Upper lobe of left lung (tissue), 6 donors: ENCODE data around the gene MTO1. TPM values are rescaled to one million over a fixed set of nuclear protein-coding genes. Genes with fewer than 3 reads are reported as not detected.

Experiments used
- ATAC-seq, 2 donors: fragments of 200-7000 bp; cut with Tn5 transposase; one replicate each; pipeline ENCODE4 v1.9.1; 2022; ENCODE audit warnings: mild to moderate bottlenecking in 2 of 2, moderate library complexity in 2 of 2; ENCODE audit not compliant: low FRiP score in 2 of 2
- DNase-seq, 2 donors: peaks; one replicate each; pipeline ENCODE4 v3.0.0-alpha.2; 2019 to 2020
- H3K27ac ChIP-seq, 4 donors: fragments of 200-600 bp; sonication (generic); one replicate each; pipeline ENCODE4 v1.5.1; 2016 to 2019
- H3K27me3 ChIP-seq, 4 donors: fragments of 200-600 bp; sonication (generic); one replicate each; pipeline ENCODE4 v1.5.1; 2017 to 2019
- H3K36me3 ChIP-seq, 4 donors: fragments of 200-600 bp; sonication (generic); one replicate each; pipeline ENCODE4 v1.5.1; 2016 to 2019
- H3K4me1 ChIP-seq, 4 donors: fragments of 200-600 bp; sonication (generic); one replicate each; pipeline ENCODE4 v1.5.1; 2018 to 2019
- H3K4me3 ChIP-seq, 4 donors: fragments of 200-600 bp; sonication (generic); one replicate each; pipeline ENCODE4 v1.5.1; 2017 to 2019; ENCODE audit warnings: mild to moderate bottlenecking in 2 of 4, moderate library complexity in 1 of 4
- H3K9me3 ChIP-seq, 4 donors: fragments of 200-600 bp; sonication (generic); one replicate each; pipeline ENCODE4 v1.5.1; 2018 to 2019
- EP300 ChIP-seq, 4 donors: sonication (generic); formaldehyde crosslinking; IDR thresholded peaks; one replicate each; pipeline ENCODE4 v1.5.1; 2017; ENCODE audit warnings: antibody characterized with exemption in 4 of 4, control low read depth in 2 of 4
- POLR2A ChIP-seq, 4 donors: fragments of 450-650 bp; IDR thresholded peaks; one replicate each; pipeline ENCODE4 v1.5.1; 2016 to 2017; ENCODE audit warnings: antibody characterized with exemption in 4 of 4, mild to moderate bottlenecking in 2 of 4
- POLR2AphosphoS5 ChIP-seq, 2 donors: sonication (generic); formaldehyde crosslinking; IDR thresholded peaks; one replicate each; pipeline ENCODE4 v1.5.1; 2017; ENCODE audit warnings: antibody characterized with exemption in 2 of 2
- WGBS, 2 donors: methylation state at CpG; one replicate each; pipeline ENCODE4 v1.1.5; 2017 to 2018; 5-methylcytosine and 5-hydroxymethylcytosine counted together
- small RNA-seq, 4 donors: library from RNA; depleted of rRNA; stranded (forward); fragments of <200 nt; gene quantifications; one replicate each; pipeline ENCODE3, GENCODE V24; 2016
- total RNA-seq, 6 donors: library from RNA; depleted of rRNA in 4 of 6; stranded (reverse); fragments of >200 nt in 4 of 6; gene quantifications; one replicate each; pipeline versions ENCODE4 v1.1.0 to v1.2.1, GENCODE V29; 2016 to 2021
- TF ChIP-seq, protein P1 (sequence below), 6 experiments: fragments of 450-650 bp in 4 of 6; fragments of 200-600 bp in 2 of 6; sonication (generic) in 2 of 6; IDR thresholded peaks; one replicate each; pipeline ENCODE4 v1.5.1; 2016 to 2019; ENCODE audit warnings: antibody characterized with exemption in 6 of 6
- donor health status: DM: no; HTN: no; CAD: no; lungs with moderate emphysema.
- donor health status: DM: no; HTN: yes; CAD: no; lungs with severe emphysema.

MTO1 gene
- total RNA-seq, 6 donors from 2014 or later: 8.9 to 56.6 (median 25.9) TPM

DNA sequence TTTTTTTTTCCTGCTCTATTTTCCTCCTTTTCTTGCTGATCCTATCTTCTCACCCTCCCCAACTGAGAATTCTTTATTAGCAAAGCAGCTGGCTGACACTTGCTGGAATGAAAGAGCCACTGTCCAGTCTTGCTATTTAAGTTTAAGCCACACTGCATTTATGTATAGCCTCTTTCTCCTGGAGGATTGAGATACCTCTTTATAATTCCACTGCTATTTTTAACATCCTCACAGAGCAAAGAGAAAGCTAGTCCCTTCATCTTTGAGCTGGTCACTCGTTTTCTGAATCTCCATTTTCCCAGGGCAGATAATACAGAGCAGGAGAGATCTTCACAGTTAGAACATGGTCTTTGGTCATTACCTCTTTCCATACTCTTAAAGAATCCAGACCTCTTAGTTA, 95.3 kb downstream of the MTO1 start:
- no peak for TF ChIP-seq POLR2A (IDR thresholded peaks at IDR 0.05)
- TF ChIP-seq POLR2AphosphoS5 (IDR thresholded peaks at IDR 0.05): no peak
- TF ChIP-seq, protein P1, sequence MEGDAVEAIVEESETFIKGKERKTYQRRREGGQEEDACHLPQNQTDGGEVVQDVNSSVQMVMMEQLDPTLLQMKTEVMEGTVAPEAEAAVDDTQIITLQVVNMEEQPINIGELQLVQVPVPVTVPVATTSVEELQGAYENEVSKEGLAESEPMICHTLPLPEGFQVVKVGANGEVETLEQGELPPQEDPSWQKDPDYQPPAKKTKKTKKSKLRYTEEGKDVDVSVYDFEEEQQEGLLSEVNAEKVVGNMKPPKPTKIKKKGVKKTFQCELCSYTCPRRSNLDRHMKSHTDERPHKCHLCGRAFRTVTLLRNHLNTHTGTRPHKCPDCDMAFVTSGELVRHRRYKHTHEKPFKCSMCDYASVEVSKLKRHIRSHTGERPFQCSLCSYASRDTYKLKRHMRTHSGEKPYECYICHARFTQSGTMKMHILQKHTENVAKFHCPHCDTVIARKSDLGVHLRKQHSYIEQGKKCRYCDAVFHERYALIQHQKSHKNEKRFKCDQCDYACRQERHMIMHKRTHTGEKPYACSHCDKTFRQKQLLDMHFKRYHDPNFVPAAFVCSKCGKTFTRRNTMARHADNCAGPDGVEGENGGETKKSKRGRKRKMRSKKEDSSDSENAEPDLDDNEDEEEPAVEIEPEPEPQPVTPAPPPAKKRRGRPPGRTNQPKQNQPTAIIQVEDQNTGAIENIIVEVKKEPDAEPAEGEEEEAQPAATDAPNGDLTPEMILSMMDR (IDR thresholded peaks at IDR 0.05): no peak
- no peak for TF ChIP-seq EP300 (IDR thresholded peaks at IDR 0.05)
- 58 to 70% methylated on average over 1 of the region's 1 CpG for WGBS, 2 donors
- DNase-seq (no peak), ATAC-seq (no peak)
- Histone ChIP-seq H3K27me3 (no peaks in the 10 kb centered on the region), H3K9me3 (no peaks in the 10 kb centered on the region), H3K36me3 (no peaks in the 10 kb centered on the region), H3K27ac (no peak overlapping the region), H3K4me1 (peaks cover 0 to 7% (median 0%) of the 10 kb centered on the region in 4 donors), H3K4me3 (no peak overlapping the region)

Small RNA genes lying within 50 kb of the gene (small RNA-seq; reads per million reads assigned to genes)
- gene AL603910.2 (0 reads per million in 4 donors), gene RN7SL827P (0 to 0.11 (median 0) reads per million in 4 donors), gene RNU6-975P (0 reads per million in 4 donors)

Other genes with a start within 250 kb of the MTO1 start
- gene KHDC1L, start 236.2 kb upstream of the MTO1 start, total RNA-seq: not detected
- gene KHDC1, start 198.5 kb upstream of the MTO1 start, total RNA-seq: 1 to 10 TPM in 5 of 6 donors, not detected in 1; 1.3 to 2.6 (median 2.0) TPM
- not detected for gene DPPA5, start 107.5 kb upstream of the MTO1 start, total RNA-seq
- not detected for gene KHDC3L, start 99.1 kb upstream of the MTO1 start, total RNA-seq
- gene OOEP, start 91.8 kb upstream of the MTO1 start, total RNA-seq: under 1 TPM in 1 of 6 donors, not detected in 5; 0.43 TPM
- gene DDX43, start 66.9 kb upstream of the MTO1 start, total RNA-seq: 1 to 10 TPM in 5 of 6 donors, under 1 TPM in 1; 0.92 to 8.5 (median 1.8) TPM
- gene CGAS, start 9.4 kb upstream of the MTO1 start, total RNA-seq: 10 to 100 TPM in 2 of 6 donors, 1 to 10 TPM in 4; 4.9 to 15.7 (median 9.0) TPM
- over 10,000 TPM in 1 of 6 donors, 1,000 to 10,000 TPM in 5; 3,617 to 10,582 (median 7,272) TPM for gene EEF1A1, start 59.3 kb downstream of the MTO1 start, total RNA-seq
- 10 to 100 TPM; 13.0 to 32.5 (median 22.3) TPM for gene SLC17A5, start 192.3 kb downstream of the MTO1 start, total RNA-seq
- 10 to 100 TPM in 5 of 6 donors, 1 to 10 TPM in 1; 4.2 to 25.5 (median 21.3) TPM for gene CD109, start 234.5 kb downstream of the MTO1 start, total RNA-seq